AG04450 (cell line): ENCODE measurements around the gene CDO1. TPM values are rescaled to one million over a fixed set of nuclear protein-coding genes. Genes with fewer than 3 reads are reported as not detected.
A peak's percentile ranks its signal among the peaks of the same experiment; 100 is the strongest.
"Not testable (repeated sequence)": the region's sequence is repeated elsewhere in the genome, so short reads cannot be mapped to it uniquely, and the experiment has no call there.

Experiments used
- CTCF ChIA-PET: fragments of 300-600, 350-600 bp; formaldehyde crosslinking; extraction: SDS; loops from one replicate; lab custom pipeline; 2022; ENCODE audit warnings: antibody characterized with exemption, inconsistent platforms; lab: Charles Lee
- POLR2A ChIA-PET: fragments of 350-600 bp; formaldehyde crosslinking; extraction: SDS; loops from one replicate; lab custom pipeline; 2021; ENCODE audit warnings: antibody characterized with exemption, inconsistent platforms; lab: Yijun Ruan, JAX
- DNase-seq: peaks from one replicate; pipeline ENCODE4 v3.0.0-alpha.2; 2011; ENCODE audit warnings: low read depth, low spot score
- H3K27ac ChIP-seq: one replicate; pipeline ENCODE4 v1.5.1; 2012; ENCODE audit warnings: low read depth, low read length, control low read depth
- H3K27me3 ChIP-seq: one replicate; pipeline ENCODE4 v1.6.0; 2012; ENCODE audit warnings: low read length; ENCODE audit not compliant: control insufficient read depth, insufficient read depth
- H3K4me3 ChIP-seq: 2 replicates; pipeline ENCODE4 v1.5.1; 2011; ENCODE audit warnings: mild to moderate bottlenecking, low read depth, low read length, control low read depth
- H3K9me3 ChIP-seq: 2 replicates; pipeline ENCODE4 v1.5.1; 2012; ENCODE audit warnings: low read length; ENCODE audit not compliant: control insufficient read depth, insufficient read depth
- polyA plus RNA-seq: library from polyadenylated mRNA; depleted of rRNA; stranded (reverse); fragments of >200 nt; gene quantifications from 2 replicates; pipeline ENCODE4 v1.2.3, GENCODE V29; 2011
- TF ChIP-seq, protein P1 (sequence below): IDR thresholded peaks from 2 replicates; pipeline ENCODE4 v1.5.1; 2011; ENCODE audit warnings: low read depth, low read length, control low read depth, inconsistent platforms

The CDO1 gene
- polyA plus RNA-seq, 1 experiment = 2.2 TPM

DNA sequence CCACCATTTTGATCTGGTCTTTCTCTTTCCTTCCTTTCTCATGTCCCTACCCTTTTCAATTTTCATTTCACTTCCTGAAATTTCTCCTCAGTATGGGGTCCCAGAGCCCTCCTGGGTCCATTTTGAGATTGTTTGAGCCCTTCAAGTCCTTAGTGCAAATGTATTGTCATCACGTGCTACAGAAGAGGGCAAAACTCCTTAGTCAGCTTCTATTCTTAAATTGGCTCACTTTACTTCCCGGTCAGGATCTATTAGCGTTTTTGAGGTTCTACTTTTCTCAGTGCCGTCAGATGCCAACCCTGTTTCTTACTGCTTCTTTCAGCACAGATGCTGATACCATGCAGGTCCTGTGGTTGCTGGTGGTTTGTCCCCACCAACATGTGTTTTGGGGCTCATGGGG is 19.0 kb upstream of the CDO1 start:
- DNase-seq = no peak
- H3K27me3 ChIP-seq = no peaks in the 10 kb centered on the region
- TF ChIP-seq, protein P1, sequence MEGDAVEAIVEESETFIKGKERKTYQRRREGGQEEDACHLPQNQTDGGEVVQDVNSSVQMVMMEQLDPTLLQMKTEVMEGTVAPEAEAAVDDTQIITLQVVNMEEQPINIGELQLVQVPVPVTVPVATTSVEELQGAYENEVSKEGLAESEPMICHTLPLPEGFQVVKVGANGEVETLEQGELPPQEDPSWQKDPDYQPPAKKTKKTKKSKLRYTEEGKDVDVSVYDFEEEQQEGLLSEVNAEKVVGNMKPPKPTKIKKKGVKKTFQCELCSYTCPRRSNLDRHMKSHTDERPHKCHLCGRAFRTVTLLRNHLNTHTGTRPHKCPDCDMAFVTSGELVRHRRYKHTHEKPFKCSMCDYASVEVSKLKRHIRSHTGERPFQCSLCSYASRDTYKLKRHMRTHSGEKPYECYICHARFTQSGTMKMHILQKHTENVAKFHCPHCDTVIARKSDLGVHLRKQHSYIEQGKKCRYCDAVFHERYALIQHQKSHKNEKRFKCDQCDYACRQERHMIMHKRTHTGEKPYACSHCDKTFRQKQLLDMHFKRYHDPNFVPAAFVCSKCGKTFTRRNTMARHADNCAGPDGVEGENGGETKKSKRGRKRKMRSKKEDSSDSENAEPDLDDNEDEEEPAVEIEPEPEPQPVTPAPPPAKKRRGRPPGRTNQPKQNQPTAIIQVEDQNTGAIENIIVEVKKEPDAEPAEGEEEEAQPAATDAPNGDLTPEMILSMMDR = no peak
- no peak overlapping the region for H3K27ac ChIP-seq
- H3K4me3 ChIP-seq = no peak overlapping the region
- ChIA-PET CTCF (interaction anchor here (0.8 to 1.3 kb wide), 3 partner anchors 7 to 232 kb away, joined by 3 to 5 read pairs (median 4); no protein-coding TSS in a partner anchor), POLR2A (no interaction called here)
- H3K9me3 ChIP-seq = no peaks in the 10 kb centered on the region

DNA sequence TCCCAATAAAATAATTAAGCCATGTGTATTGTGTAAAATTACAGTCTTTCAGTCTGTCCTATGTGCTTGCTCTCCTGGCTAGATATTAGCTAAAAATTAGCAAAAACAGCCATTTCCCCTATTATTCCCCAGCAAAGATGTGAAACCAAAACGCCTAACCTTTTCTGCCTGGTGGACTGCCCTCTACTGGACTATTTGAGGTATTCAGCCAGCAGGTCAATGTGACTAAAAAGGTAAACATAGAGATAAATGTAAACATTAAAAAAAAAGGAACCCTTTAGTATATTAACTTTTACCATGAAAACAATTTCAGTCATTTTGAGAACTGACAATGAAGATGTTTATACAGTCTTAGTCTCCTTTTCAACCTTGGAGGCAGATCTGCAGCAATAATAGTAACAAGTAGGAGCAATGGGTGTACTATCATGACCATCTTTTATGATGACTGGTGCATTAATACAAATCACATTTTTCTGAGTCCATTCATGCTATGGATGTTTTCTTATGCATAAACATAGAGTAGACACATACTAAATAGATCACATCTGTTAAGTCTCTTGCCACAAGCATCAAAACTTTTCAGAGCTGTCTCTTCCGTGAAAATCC is 14.8 kb upstream of the CDO1 start:
- ChIA-PET POLR2A (no interaction called here), CTCF (interaction anchor here (0.6 to 3.3 kb wide), 15 partner anchors 10 to 281 kb away, joined by 3 to 39 read pairs (median 3); partner anchors contain the start of genes AP3S1 and ATG12)
- Histone ChIP-seq H3K27me3 (no peaks in the 10 kb centered on the region), H3K9me3 (no peaks in the 10 kb centered on the region), H3K27ac (no peak overlapping the region), H3K4me3 (no peak overlapping the region)
- DNase-seq = no peak
- TF ChIP-seq, protein P1 = peak; percentile 83

DNA sequence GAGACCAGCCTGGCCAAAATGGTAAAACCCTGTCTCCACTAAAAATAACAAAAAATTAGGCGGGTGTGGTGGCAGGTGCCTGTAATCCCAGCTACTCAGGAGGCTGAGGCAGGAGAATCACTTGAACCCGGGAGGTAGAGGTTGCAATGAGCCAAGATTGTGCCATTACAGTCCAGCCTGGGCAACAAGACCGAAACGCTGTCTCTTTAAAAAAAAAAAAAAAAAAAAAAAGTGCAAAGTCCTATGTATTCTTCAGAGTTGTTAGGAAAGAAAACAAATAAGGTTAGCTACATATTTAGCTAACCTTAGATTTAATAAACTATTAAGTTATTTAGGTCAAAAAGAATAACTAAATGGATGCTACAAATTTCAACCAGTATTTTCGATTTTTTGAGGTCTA is 13.5 kb upstream of the CDO1 start:
- TF ChIP-seq, protein P1 = no peak
- POLR2A ChIA-PET = no interaction called here
- Histone ChIP-seq H3K9me3 (peaks cover 4% of the 10 kb centered on the region; the same call in 1 of the 2 replicates), H3K27me3 (no peaks in the 10 kb centered on the region), H3K4me3 (no peak overlapping the region), H3K27ac (no peak overlapping the region)
- no peak for DNase-seq
- CTCF ChIA-PET = interaction anchor here (0.6 to 0.9 kb wide), 7 partner anchors 10 to 1269 kb away, joined by 4 to 16 read pairs (median 6); no protein-coding TSS in a partner anchor

DNA sequence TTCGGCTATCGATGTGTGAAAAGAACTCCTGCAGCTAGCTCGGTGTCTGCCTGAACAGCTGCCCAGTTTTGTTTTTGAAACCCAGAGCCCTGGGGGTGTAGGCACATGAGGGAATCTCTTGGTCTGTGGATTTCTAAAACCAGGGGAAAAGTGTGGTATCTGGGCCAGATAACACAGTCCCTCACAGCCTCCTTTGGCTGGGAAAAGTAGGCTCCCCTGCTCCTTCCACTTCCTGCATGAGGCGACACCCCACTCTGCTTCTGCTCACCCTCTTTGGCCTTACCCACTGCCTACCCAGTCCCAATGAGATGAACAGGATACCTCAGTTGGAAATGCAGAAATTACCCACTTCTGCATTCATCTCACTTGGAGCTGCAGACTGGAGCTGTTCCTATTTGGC is 9.5 kb upstream of the CDO1 start:
- TF ChIP-seq, protein P1 = no peak
- CTCF ChIA-PET = interaction anchor here (1.0 to 1.1 kb wide), 2 partner anchors 191 to 206 kb away, joined by 4 to 5 read pairs; no protein-coding TSS in a partner anchor
- no peak for DNase-seq
- POLR2A ChIA-PET = no interaction called here
- H3K27ac ChIP-seq = no peak overlapping the region
- peaks cover 4% of the 10 kb centered on the region; the same call in 1 of the 2 replicates for H3K9me3 ChIP-seq
- no peaks in the 10 kb centered on the region for H3K27me3 ChIP-seq
- no peak overlapping the region for H3K4me3 ChIP-seq

DNA sequence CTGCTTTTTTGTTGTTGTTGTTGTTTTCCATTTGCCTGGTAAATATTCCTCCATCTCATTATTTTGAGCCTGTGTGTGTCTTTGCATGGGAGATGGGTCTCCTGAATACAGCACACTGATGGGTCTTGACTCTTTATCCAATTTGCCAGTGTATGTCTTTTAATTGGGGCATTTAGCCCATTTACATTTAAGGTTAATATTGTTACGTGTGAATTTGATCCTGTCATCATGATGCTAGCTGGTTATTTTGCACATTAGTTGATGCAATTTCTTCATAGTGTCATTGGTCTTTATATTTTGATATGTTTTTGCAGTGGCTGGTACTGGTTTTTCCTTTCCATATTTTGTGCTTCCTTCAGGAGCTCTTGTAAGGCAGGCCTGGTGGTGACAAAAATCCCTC is 8.5 kb upstream of the CDO1 start:
- H3K9me3 ChIP-seq, H3K27me3 ChIP-seq, DNase-seq, POLR2A ChIA-PET, H3K27ac ChIP-seq, H3K4me3 ChIP-seq, CTCF ChIA-PET: not testable (repeated sequence)
